Psoas muscle (tissue), 8 donors: Measurements from ENCODE around the gene ADAMTS2. TPM values are rescaled to one million over a fixed set of nuclear protein-coding genes. Genes with fewer than 3 reads are reported as not detected.

Experiments
- ATAC-seq, 4 donors: fragments of 200-7000 bp; cut with Tn5 transposase; one replicate each; pipeline ENCODE4 v1.9.1; 2020; ENCODE audit warnings: moderate library complexity in 3 of 4, mild to moderate bottlenecking in 2 of 4
- DNase-seq, 2 donors: peaks; one replicate each; pipeline ENCODE4 v3.0.0-alpha.2; 2020
- H3K27ac ChIP-seq: fragments of 200-600 bp; one replicate; pipeline ENCODE4 v1.8.0; 2022
- H3K27me3 ChIP-seq, 3 donors: fragments of 200-600 bp in 1 of 3; one replicate each; pipeline versions ENCODE4 v1.6.1 to v1.8.0; 2013 to 2022; ENCODE audit warnings: low read length in 2 of 3, mild to moderate bottlenecking in 2 of 3, moderate library complexity in 1 of 3; ENCODE audit not compliant: insufficient read depth in 3 of 3
- H3K36me3 ChIP-seq, 2 donors: fragments of 200-600 bp in 1 of 2; one replicate each; pipeline versions ENCODE4 v1.6.1 to v1.8.0; 2013 to 2022; ENCODE audit warnings: low read depth in 1 of 2, mild to moderate bottlenecking in 1 of 2, moderate library complexity in 1 of 2; ENCODE audit not compliant: insufficient read depth in 1 of 2
- H3K4me1 ChIP-seq: fragments of 200-600 bp; one replicate; pipeline ENCODE4 v1.8.0; 2022
- H3K4me3 ChIP-seq: fragments of 200-600 bp; one replicate; pipeline ENCODE4 v1.8.0; 2022; ENCODE audit warnings: mild to moderate bottlenecking
- H3K9me3 ChIP-seq: fragments of 200-600 bp; one replicate; pipeline ENCODE4 v1.8.0; 2022
- WGBS, 3 donors: extraction: QIAGEN DNeasy Blood & Tissue Kit; methylation state at CpG; one replicate each; pipeline versions ENCODE4 v1.1.6 to v1.1.7; 2013; 5-methylcytosine and 5-hydroxymethylcytosine counted together
- intact Hi-C, 2 donors: fragments of 100-400 bp; cut with DNase I; formaldehyde crosslinking; loops; one replicate each; pipeline versions ENCODE4 v1.11.0 to v1.14.2; 2022
- polyA plus RNA-seq, 3 donors: library from polyadenylated mRNA; stranded (reverse); fragments of 200-250 nt; gene quantifications; one replicate each; pipeline ENCODE4 v1.2.3, GENCODE V29; 2013
- total RNA-seq, 4 donors: library from RNA; stranded (reverse); fragmentation: NEBNext Ultra II Directional in 2 of 4; extraction: Animal tissue kit (Norgen Biotek cat#: 25700) in 2 of 4; gene quantifications; one replicate each; pipeline versions ENCODE4 v1.2.1 to v1.2.4, GENCODE V29; 2021 to 2023
- TF ChIP-seq, protein P1 (sequence below): fragments of 200-600 bp; IDR thresholded peaks from one replicate; pipeline ENCODE4 v1.8.0; 2022; ENCODE audit warnings: antibody characterized with exemption
- donor health status: healthy with polysubstance abuse.
- donor health status: DM: no; HTN: no; CAD: no; lungs with moderate emphysema.
- donor health status: Bipolar disorder and iron deficiency.
- donor health status: healthy.
- donor health status: DM: yes; HTN: yes; CAD: no.
- donor health status: DM: no; HTN: no; CAD: no.
- donor health status: DM: no; HTN: no; CAD: no.
- donor health status: DM: yes; HTN: yes; CAD: no.

Gene ADAMTS2
- total and polyA plus RNA-seq, 7 donors, result 0.83 to 3.7 (median 2.0) TPM

GRCh38 chr5:179122411-179123108 is 222.7 kb downstream of the ADAMTS2 start:
- intact Hi-C loops, result no loop called here
- ATAC-seq (no peak), DNase-seq (no peak)
- H3K36me3 ChIP-seq, result no peaks in the 10 kb centered on the region
- peaks cover 0 to 4% (median 0%) of the 10 kb centered on the region in 3 donors for H3K27me3 ChIP-seq
- H3K27ac ChIP-seq, result no peak overlapping the region
- no peaks in the 10 kb centered on the region for H3K4me1 ChIP-seq
- 85 to 90% (median 88%) methylated on average over 18 to 19 of the region's 19 CpGs for WGBS, 3 donors
- TF ChIP-seq, protein P1, sequence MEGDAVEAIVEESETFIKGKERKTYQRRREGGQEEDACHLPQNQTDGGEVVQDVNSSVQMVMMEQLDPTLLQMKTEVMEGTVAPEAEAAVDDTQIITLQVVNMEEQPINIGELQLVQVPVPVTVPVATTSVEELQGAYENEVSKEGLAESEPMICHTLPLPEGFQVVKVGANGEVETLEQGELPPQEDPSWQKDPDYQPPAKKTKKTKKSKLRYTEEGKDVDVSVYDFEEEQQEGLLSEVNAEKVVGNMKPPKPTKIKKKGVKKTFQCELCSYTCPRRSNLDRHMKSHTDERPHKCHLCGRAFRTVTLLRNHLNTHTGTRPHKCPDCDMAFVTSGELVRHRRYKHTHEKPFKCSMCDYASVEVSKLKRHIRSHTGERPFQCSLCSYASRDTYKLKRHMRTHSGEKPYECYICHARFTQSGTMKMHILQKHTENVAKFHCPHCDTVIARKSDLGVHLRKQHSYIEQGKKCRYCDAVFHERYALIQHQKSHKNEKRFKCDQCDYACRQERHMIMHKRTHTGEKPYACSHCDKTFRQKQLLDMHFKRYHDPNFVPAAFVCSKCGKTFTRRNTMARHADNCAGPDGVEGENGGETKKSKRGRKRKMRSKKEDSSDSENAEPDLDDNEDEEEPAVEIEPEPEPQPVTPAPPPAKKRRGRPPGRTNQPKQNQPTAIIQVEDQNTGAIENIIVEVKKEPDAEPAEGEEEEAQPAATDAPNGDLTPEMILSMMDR, result no peak
- H3K4me3 ChIP-seq, result no peak overlapping the region
- no peaks in the 10 kb centered on the region for H3K9me3 ChIP-seq

DNA sequence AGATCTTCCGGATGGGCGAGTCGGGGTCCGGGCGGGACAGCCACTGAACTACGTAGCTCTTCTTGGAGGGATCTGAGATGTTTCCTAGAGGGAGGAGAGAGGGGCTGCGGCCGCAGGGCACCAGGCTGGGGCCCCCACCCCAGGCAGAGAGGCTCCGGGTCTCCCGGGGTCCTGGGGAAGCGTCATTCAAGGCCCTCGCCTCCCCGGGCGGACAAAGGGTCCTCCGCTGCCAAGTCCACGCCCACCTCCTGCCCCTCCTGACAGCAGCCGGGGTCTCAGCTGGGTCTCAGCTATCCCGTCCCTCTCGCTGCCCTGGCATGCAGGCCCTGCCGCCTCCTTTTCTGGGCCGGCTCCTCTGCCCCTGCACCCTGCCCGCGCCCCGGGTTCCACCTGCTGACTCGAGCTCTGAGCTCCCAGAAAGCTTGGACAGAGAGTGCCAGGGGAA is 223.6 kb downstream of the ADAMTS2 start:
- H3K27me3 ChIP-seq, result peaks cover 0 to 4% (median 0%) of the 10 kb centered on the region in 3 donors
- WGBS, 3 donors, result 85 to 91% (median 90%) methylated on average over 21 to 25 of the region's 25 CpGs
- TF ChIP-seq, protein P1, result no peak
- H3K4me1 ChIP-seq, result no peaks in the 10 kb centered on the region
- H3K36me3 ChIP-seq, result no peaks in the 10 kb centered on the region
- no peaks in the 10 kb centered on the region for H3K9me3 ChIP-seq
- ATAC-seq (no peak), DNase-seq (no peak)
- no peak overlapping the region for H3K4me3 ChIP-seq
- intact Hi-C loops, result no loop called here
- H3K27ac ChIP-seq, result no peak overlapping the region

GRCh38 chr5:179120951-179121666 is 224.2 kb downstream of the ADAMTS2 start:
- H3K27me3 ChIP-seq, result peaks cover 0 to 4% (median 0%) of the 10 kb centered on the region in 3 donors
- 73 to 86% (median 77%) methylated on average over 65 to 75 of the region's 75 CpGs for WGBS, 3 donors
- TF ChIP-seq, protein P1, result no peak
- no peaks in the 10 kb centered on the region for H3K36me3 ChIP-seq
- no peaks in the 10 kb centered on the region for H3K9me3 ChIP-seq
- H3K4me1 ChIP-seq, result no peaks in the 10 kb centered on the region
- ATAC-seq, result no peak
- no peak overlapping the region for H3K4me3 ChIP-seq
- no peak overlapping the region for H3K27ac ChIP-seq
- intact Hi-C loops, result no loop called here
- no peak for DNase-seq

DNA sequence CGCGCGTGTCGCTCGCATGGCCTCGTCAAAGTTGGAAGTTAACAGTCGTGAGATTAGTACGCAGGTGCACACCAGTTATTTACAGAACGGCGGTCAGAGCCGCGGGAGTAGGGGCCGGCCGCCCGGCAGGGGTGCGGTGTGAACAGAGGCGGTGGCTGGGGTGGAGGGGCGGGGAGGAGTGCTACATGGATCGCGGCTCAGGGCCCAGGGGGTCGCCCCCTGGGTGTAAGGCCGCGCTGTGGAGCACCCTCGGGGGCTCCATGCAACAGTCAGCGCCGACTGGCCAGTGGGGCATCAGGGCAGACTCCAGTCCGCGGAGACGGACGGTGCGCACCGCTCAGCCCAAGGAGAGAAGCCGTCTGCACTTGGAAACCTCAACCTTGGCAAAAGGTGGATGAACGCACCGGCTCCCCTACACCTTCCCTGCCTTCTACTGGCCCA is 224.8 kb downstream of the ADAMTS2 start:
- ATAC-seq, result no peak
- no peaks in the 10 kb centered on the region for H3K4me1 ChIP-seq
- intact Hi-C loops, result no loop called here
- H3K9me3 ChIP-seq, result no peaks in the 10 kb centered on the region
- TF ChIP-seq, protein P1, result no peak
- 92 to 96% (median 95%) methylated on average over 35 of the region's 35 CpGs for WGBS, 3 donors
- H3K27ac ChIP-seq, result no peak overlapping the region
- no peak overlapping the region for H3K4me3 ChIP-seq
- no peaks in the 10 kb centered on the region for H3K36me3 ChIP-seq
- no peak for DNase-seq
- H3K27me3 ChIP-seq, result peaks cover 0 to 4% (median 0%) of the 10 kb centered on the region in 3 donors
